ENCODE measurements around the gene TRIM74.
A peak's percentile ranks its signal among the peaks of the same experiment; 100 is the strongest.
"Not testable (repeated sequence)": the region's sequence is repeated elsewhere in the genome, so short reads cannot be mapped to it uniquely, and the experiment has no call there.

Gene TRIM74

DNA sequence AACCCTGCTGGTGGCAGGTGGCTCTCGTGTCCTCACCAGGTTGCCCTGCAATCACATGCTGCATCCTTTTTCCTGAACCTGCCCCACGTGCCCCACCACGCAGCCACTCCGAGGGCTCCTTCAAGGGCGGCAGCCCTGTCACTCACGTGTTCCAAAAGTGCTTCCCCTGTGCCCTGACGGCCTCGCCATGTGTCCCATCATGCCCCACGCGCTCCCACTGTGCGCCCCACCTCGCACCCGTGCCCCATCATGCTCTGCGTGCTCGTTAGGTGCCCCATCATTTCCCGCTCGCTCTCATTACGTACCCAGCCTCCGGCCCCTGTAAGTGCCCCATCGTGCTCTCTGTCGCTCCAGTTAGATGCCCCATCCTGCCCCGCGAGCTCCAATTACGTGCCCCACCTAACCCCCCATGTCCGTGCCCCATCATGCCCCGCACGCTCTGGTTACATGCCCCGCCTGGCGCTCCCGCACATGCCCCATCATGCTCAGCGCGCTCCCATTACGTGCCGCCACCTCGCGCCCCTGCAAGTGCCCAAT is at the start of gene TRIM74:
TSS of gene TRIM74 (minus strand) at position 487 of the 537 bp plus-strand sequence. CDS start 3,309 bp downstream, outside the sequence.
- DNase-seq (ENCODE audit: low spot score): not testable (repeated sequence)

DNA sequence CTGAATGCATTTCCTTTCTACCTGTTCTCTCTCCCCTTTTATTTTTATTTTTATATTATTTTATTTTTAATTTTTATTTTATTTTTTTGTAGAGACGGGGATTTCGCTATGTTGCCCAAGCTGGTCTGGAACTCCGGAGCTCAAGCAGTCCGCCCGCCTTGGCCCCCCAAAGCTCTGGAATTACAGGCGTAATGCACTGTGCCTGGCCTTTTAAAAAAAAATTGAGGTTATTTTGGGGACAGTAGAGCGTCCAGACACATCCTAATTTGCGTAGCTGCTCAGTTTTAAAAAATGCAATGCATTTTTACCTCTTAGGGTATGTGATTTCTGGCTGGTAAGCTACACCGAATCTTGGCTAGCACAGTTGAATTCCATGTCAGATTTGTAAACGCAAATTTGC is 37.2 kb upstream of the TRIM74 start:
- DNase-seq (ENCODE audit: low spot score): not testable (repeated sequence)

DNA sequence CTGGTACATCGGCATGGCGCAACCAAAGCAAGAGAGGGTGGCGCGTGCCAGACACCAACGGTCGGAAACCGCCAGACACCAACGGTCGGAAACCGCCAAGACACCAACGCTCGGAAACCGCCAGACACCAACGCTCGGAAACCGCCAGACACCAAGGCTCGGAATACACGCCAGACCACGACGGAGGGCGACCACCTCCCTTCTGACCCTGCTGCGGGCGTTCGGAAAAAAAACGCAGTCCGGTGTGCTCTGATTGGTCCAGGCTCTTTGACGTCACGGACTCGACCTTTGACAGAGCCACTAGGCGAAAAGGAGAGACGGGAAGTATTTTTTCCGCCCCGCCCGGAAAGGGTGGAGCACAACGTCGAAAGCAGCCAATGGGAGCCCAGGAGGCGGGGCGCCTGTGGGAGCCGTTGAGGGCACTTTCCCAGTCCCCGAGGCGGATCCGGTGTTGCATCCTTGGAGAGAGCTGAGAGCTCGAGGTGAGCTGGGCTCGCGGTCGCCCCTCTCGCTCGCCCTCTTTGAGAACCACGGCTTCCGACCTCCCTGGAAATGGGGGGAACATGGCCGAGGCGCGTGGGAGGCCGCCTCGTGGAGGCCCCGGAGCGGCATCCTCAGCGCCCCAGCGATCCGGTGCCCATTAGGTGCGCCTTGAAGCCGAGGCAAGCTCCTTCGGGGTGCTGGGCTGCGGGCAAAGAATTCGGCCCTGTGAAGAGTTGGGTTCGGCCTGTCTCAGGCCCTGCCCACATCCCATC is 36.6 kb upstream of the TRIM74 start:
- peak; percentile 69 for DNase-seq (ENCODE audit: low spot score)

DNA sequence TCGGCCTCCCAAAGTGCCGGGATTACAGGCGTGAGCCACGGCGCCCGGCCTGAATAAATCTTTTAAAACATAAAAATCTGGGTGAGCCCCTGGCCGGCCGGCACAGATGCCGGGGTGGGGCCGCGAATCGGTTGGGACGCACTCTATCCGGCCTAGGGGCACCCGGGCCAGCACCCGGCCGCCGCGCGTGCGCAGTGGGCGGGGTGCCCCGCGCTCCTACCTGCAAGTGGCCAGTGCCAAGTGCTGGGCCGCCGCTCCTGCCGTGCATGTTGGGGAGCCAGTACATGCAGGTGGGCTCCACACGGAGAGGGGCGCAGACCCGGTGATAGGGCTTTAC is 36.1 kb upstream of the TRIM74 start:
- DNase-seq (ENCODE audit: low spot score): not testable (repeated sequence)

DNA sequence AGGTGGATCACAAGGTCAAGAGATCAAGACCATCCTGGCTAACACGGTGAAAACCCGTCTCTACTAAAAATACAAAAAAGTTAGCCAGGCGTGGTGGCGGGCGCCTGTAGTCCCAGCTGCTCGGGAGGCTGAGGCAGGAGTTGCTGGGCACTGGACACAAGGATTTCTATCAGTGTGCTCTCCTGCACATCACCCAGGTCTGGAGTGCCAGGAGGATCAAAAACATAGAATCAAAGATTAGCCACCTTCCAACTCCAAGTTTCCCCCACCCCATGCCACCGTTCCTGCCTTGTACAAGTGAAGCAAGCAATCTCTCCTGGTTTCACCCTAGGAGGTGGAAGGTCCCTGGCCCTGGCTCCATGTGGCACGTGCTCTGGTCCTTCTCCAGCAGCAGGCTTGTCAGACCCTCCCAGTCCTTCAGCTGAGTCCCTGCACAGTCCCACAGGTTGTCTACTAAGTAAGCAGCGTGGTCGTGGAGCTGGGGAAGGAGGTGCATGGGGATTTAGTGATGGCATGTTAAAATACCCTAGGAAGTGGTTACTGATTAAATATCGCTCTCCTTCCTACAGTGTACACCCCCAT is 28.7 kb upstream of the TRIM74 start:
- DNase-seq (ENCODE audit: low spot score): not testable (repeated sequence)

DNA sequence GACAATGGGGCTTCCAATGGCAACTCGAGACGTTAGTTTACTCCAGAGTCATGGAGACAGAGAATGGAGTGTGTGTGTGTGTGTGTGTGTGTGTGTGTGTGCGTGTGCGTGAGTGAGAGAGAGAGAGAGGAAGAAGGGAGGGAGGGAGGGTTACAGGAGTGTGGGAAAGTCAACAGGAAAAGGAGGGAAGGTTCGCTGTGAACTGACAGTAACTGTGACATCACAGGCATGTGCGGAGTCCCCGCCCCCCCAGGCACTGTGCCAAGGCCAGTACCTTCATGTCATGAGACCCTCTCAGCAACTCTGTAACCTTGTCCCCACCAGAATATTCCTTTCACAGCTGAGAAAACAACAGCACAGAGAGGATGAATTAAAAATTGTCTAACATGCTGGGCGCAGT is 28.2 kb upstream of the TRIM74 start:
- not testable (repeated sequence) for DNase-seq (ENCODE audit: low spot score)

DNA sequence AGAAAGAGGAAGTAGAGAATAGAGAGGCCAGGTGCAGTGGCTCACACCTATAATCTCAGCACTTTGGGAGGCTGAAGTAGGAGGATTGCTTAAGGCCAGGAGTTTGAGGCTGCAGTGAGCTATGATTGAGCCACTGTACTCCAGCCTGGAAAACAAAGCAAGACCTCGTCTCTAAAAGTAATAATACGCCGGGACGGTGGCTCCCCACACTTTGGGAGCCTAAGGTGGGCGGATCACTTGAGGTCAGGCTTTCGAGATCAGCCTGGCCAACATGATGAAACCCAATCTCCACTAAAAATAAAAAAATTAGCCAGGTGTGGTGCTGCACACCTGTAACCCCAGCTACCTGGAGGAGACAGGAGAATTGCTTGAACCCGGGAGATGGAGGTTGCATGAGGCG is 26.2 kb upstream of the TRIM74 start:
- DNase-seq (ENCODE audit: low spot score): not testable (repeated sequence)

DNA sequence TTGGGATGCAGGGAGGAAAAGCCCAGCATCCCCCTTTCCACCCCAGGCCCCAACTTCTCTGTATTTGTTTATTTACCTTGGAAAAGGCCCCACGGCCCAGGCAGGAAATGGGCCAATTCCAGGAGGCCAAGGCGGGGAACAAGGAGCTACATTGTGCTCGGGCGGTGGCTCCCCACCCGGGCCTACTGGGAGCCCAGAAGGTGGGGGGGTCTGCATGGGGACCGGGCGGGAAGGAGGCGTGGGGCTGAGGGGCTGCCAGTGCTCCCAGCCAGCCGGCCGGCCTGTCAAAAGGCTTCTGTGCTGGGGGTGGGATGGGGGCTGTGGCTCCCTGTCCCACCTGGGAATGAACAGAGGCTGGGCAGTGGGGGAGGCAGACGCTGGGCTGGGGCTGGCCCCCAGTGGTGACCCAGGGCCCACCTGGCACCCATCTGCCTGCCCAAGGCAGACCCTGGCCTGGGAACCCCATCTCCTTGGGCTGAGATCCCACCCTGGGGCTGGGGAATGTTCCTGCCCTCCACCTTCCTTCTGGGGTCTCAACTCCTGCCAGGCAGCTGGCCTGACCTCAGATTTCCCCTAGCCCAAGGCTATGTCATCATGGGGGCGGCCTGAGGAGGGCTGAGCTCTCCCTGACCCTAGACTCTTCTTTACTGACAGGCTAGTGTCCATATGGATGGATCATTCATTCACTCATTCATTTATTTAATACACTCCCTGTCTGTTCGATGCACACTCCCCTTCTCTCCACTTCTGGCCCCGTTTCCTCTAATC is 21.1 kb upstream of the TRIM74 start:
- DNase-seq (ENCODE audit: low spot score): not testable (repeated sequence)

DNA sequence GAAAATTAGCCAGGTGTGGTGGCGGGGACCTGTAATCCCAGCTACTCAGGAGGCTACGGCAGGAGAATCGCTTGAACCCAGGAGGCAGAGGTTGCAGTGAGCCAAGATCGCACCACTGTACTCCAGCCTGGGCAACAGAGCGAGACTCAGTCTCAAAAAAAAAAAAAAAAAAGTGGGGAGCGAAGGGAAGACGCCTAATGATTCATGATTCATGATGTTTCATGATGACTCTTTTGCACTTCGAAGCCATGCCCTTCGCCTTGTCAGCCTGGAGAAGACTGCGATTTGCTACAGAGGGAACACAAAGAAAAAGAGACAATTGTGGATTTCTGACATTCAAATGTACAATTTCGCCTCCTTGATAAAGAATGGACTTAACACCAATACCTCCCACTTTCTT is 12.8 kb upstream of the TRIM74 start:
- not testable (repeated sequence) for DNase-seq (ENCODE audit: low spot score)

DNA sequence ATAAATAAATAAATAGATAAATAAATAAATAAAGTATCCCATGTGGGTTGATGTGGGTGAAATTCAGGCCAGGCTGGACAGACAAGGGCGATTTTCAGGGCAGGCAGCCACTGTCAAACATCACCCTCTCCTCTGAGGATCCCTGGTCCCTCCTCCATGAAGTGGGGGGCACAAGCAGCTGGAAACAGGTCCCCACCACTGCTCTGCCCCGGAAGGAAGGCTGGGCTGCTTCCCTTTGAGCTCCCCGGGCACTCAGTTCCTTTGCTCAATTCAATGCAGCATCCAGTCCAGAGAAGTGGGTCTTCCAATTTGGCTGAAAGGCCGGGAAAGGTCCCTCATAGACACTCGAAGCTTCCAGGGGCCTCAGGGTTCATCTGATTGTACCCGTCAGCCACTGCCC is 11.1 kb upstream of the TRIM74 start:
- not testable (repeated sequence) for DNase-seq (ENCODE audit: low spot score)

DNA sequence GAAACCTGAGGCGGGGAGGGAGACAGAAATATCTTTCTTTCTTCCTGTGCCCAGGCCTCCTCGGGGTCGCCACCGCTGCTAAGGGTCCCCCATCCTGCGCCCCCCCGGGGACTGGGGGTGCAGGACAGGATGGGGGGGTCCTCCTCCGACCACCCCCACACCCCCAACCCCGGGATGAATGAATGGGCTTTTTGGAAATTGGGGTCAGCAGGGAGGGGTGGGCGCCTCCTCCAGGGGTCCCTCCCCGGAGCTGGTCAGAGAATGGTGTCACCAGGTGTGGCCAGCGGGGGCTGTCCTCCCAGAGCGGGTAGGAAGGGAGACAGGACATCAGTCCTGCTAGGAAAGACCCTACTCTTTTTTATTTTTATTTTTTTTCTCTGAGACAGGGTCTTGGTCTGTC is 7.2 kb upstream of the TRIM74 start:
- DNase-seq (ENCODE audit: low spot score): not testable (repeated sequence)

DNA sequence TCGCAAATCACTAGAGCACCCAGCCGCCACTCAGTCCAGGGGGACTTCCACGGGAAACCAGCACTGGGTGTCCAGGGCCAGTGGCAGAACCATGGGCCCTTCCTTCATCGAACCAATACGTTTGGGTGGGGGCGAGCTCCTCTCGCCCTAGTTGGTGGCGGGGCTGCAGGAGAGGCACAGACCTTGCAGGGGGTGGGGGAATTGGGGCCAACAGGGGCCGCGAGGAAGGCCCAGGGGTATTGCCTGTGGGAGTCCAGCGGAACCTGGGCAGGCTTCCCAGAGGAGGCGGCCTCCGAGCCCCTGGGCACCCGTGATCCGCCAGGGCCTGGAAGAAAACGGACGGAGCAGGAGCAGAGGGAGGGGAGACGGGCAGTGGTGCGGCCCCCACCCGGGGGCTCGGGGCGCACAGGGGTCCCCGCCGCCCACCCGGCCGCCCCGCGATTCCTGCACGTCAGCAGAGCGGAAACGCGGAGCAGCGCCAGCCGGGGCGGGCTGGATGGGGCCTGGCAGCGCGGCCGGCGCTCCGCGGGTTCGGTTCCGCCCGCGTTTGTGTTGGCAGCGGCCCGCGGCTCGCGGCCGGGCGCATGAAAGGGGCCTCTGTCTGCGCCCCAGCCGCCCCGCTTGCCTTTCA is 6.5 kb upstream of the TRIM74 start:
- not testable (repeated sequence) for DNase-seq (ENCODE audit: low spot score)

DNA sequence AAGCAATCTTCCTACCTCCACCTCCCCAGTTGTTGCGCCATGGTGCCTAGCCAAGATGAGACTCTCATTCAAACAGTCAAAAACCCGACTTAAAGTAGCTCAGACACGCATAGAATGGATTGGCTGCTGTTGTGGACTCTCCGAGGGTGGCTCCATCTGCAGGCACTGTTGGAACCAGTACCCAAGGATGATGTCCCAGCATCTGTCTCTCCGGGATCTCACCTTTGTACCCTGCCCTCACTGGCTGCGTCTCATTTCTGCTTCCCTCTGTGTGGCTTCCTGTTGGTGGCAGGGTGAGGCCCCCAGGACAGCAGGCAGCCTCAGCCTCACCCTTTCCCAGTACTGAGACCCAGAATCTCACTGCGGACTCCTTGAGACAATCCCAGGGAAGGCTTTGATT is 5.5 kb upstream of the TRIM74 start:
- not testable (repeated sequence) for DNase-seq (ENCODE audit: low spot score)

DNA sequence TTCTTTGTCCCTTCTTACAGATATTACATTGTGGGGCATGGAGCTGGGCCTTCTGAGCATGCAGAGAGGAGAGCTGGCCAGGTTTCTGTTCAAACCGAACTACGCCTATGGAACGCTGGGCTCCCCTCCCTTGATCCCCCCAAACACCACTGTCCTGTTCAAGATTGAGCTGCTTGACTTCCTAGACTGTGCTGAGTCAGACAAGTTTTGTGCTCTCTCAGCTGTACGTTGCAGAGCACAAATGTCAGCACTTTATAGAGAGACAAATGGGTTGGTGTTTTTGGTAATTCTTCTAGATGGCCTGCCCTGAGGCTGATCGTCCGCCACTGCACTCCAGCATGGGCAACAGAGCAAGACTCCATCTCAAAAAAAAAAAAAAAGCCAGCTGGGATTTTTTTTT is 2.2 kb upstream of the TRIM74 start:
- DNase-seq (ENCODE audit: low spot score): not testable (repeated sequence)

DNA sequence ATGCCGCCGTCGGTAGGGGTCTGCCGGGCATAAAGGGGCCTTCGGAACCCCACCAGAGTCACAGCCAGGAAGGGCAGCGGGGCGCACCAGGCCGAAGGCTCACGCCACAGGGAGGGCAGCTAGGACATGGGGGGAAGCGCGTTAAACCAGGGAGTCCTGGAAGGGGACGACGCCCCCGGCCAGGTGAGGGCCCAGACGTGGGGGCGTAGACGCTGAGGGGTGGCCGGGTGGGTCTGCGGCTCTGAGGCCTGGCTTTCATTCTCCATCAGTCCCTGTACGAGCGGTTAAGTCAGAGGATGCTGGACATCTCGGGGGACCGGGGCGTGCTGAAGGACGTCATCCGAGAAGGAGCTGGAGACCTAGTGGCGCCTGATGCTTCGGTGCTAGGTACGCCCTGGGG is 422 bp upstream of the TRIM74 start:
- not testable (repeated sequence) for DNase-seq (ENCODE audit: low spot score)

DNA sequence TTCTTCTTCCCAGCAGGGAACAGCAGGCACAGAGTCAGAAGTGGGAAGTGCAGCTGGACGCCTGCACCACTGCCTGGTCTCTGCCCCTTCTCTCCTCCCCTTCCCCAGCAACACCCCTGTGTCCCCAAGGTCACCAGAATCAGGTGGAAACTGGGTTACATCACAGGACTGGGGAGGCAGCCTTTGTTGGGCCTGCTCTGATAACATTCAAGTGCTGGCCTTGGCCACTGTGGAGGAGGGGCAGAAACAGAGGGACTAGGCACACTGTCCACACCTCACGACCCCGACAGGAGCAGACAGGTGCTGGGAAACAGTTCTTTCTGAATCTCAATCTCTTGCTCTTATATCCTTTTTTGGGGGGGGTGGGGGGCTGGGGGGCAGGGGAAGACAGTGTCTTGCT is 2.4 kb downstream of the TRIM74 start:
- not testable (repeated sequence) for DNase-seq (ENCODE audit: low spot score)

DNA sequence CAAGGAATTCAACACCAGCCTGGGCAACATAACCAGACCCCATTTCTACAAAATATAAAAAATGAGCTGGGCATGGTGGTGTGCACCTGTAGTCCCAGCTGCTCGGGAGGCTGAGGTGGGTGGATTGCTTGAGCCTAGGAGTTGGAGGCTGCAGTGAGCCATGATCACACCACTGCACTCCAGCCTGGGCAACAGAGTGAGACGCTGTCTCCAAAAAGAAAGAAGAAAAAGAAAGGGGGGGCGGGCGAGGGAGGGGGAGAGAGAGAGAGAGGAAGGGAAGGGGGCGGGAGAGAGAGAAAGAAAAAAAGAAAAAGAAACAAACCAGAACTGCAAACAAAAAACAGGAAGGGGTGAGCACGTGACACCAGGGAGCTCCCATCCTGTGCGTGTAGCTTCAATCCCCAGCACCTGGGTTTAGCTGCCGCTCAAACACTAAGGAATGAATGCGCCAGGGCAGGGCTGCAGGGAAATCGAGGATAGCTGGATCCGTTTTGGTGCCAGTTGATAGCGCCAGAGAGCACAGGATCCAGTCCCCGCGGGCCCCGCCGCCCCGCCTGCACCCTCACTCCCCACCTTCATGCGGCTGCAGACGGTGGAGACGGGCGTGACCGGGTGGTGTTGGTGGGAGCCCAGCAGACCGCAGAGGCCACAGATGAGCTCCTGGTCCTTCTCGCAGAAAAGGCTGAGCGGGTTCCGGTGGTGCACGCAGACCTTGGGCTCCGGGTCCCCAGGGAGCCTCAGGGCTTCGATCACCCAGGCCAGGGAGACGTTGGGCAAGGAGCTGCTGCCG is 3.9 kb downstream of the TRIM74 start:
- not testable (repeated sequence) for DNase-seq (ENCODE audit: low spot score)

DNA sequence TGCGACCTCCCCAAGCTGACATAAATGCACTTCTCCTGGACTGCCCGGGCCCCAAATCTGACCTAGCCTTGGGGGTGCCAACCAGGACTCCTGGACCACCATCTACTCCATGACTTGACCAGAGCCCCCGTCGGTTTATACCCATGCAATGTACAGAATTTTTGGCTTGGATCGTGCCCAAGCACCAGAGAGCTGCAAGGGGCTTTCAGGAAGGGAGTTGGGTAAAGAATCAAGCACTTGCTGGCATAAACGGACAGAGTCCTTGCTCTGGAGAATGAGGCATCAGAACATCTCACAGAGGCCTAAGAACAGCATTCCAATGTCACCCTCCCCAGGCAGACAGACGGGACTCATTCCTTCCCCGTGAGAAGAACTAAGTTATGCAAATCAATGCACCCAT is 6.2 kb downstream of the TRIM74 start:
- not testable (repeated sequence) for DNase-seq (ENCODE audit: low spot score)

DNA sequence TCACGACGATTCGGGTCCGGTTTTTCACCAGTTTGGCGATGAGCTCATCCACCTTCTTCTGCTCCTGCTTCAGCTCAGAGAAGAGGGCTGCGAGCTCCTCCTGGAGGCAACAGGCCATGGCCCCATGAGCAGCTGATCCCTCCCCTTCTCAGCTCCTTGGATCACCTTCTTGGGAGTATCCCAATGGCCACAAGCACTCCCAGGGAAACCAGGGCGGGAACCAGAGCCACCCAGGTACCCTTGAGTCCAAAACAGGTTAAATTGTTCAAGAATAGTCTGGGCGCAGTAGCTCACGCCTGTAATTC is 8.0 kb downstream of the TRIM74 start:
- DNase-seq (ENCODE audit: low spot score): not testable (repeated sequence)

DNA sequence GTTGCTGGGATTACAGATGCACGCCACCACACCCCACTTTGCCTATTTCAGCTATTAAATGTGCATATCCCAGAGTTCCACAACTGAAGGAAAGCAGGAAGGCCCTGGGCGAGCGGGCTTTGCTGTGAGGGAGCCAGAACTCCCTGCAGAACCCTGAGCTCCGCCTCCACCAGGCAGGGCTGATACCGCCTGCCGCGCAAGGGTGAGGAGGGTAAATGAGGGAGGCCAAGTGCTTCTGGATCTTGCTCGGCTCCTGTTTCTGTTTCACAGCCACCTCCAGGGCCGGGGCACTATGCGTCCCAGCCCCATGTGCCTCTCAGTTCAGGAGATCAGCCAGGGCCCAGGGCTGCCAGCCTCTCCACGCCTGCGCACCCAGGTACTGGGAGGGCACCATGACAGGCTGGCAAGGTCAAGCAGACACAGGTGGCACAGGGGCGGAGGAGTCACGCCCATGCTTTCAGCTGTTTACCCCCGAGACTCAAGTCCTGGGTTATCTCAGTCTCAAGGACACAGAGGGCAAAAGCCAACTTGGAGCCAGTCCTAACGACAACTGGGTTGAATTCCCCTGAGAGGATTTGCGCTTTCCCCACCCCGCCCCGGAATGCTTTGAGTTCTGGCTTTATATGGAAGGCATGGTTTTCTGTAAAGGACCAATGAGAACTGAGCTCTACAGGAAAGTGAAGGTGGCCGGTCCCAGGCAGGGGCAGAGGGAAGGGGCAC is 8.5 kb downstream of the TRIM74 start:
- DNase-seq (ENCODE audit: low spot score): not testable (repeated sequence)

DNA sequence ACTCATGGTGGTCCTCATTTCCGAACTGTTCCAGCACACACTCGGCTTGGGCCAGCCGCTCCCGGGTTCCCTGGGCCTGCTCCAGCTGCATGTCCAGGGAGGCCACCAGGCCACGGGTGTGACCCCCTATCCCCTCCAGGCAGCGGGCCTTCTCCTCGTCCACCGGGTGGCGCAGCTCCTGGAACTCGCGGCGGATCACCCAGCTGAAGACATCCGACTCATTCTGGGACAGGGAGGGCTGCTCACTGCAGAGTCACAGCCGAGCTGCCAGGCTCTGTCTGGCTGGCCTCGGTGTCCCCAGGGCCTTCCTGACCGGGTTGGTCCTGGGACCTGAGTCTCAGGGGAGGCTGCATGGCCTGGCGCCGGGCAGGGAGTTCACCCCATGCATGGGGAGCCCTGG is 9.2 kb downstream of the TRIM74 start:
- DNase-seq (ENCODE audit: low spot score): not testable (repeated sequence)
